GM12878 (cell line): ENCODE measurements around the gene CNIH2. TPM values are rescaled to one million over a fixed set of nuclear protein-coding genes. Genes with fewer than 3 reads are reported as not detected.

Experiments
- ATAC-seq: fragments of 200-7000 bp; cut with Tn5 transposase; 3 replicates; pipeline ENCODE4 v1.9.1; 2020; ENCODE audit warnings: mild to moderate bottlenecking, moderate library complexity
- BruUV-seq: library from RNA; stranded (reverse); fragments of 400-500 nt; replicated peaks from 2 replicates; lab custom pipeline; 2021; lab: Mats Ljungman, UMichigan
- CTCF ChIA-PET: fragments of 300-600 bp; sonication (Branson Sonifier 250); formaldehyde crosslinking; extraction: SDS; loops from one replicate; lab custom pipeline; 2021; ENCODE audit warnings: inconsistent platforms; lab: Yijun Ruan, JAX
- POLR2A ChIA-PET: fragments of 350-600 bp; formaldehyde crosslinking; extraction: SDS; loops from one replicate; lab custom pipeline; 2021; ENCODE audit warnings: inconsistent platforms; lab: Charles Lee
- RAD21 ChIA-PET: fragments of 300-600 bp; sonication (Branson Sonifier 250); formaldehyde crosslinking; loops from one replicate; lab custom pipeline; 2023; ENCODE audit warnings: antibody characterized with exemption; ENCODE audit not compliant: unreplicated experiment; lab: Charles Lee
- SMC1A ChIA-PET: fragments of 300-600 bp; sonication (Branson Sonifier 250); formaldehyde crosslinking; loops from one replicate; lab custom pipeline; 2023; ENCODE audit not compliant: unreplicated experiment, uncharacterized antibody; lab: Charles Lee
- DNase-seq: peaks from one replicate; pipeline ENCODE4 v3.0.0-alpha.2; 2011; ENCODE audit warnings: low read depth, low spot score
- FAIRE-seq: peaks from 3 replicates; lab custom pipeline; 2011; peaks lifted over from hg19 to GRCh38; lab: Jason Lieb, UNC
- H2AFZ ChIP-seq: 2 replicates; pipeline ENCODE4 v1.6.0; 2011; ENCODE audit warnings: low read depth, low read length, control low read depth; ENCODE audit not compliant: control insufficient read depth
- H3K27ac ChIP-seq: 2 replicates; pipeline ENCODE4 v1.5.1; 2011; ENCODE audit warnings: control low read depth; ENCODE audit not compliant: control insufficient read depth, insufficient read depth
- H3K27me3 ChIP-seq, 2 experiments: replicated peaks in 1 of 2; 2 replicates each; pipeline versions ENCODE4 v1.6.0 to v1.6.1; 2011; ENCODE audit warnings: low read length in 1 of 2; ENCODE audit not compliant: control insufficient read depth in 2 of 2, insufficient read depth in 2 of 2
- H3K36me3 ChIP-seq, 2 experiments: 2 replicates each; pipeline ENCODE4 v1.5.1; 2011; ENCODE audit warnings: low read length in 1 of 2; ENCODE audit not compliant: control insufficient read depth in 2 of 2, insufficient read depth in 2 of 2
- H3K4me1 ChIP-seq: 2 replicates; pipeline ENCODE4 v1.6.1; 2011; ENCODE audit warnings: mild to moderate bottlenecking, low read length, moderate library complexity, mixed read lengths; ENCODE audit not compliant: control insufficient read depth, insufficient read depth
- H3K4me2 ChIP-seq: 2 replicates; pipeline ENCODE4 v1.6.0; 2011; ENCODE audit warnings: control low read depth; ENCODE audit not compliant: control insufficient read depth, insufficient read depth
- H3K4me3 ChIP-seq: fragments of 200-600 bp; sonication (generic); 2 replicates; pipeline ENCODE4 v1.5.1; 2016
- H3K79me2 ChIP-seq: 2 replicates; pipeline ENCODE4 v1.6.0; 2011; ENCODE audit warnings: low read length; ENCODE audit not compliant: control insufficient read depth, insufficient read depth
- H3K9ac ChIP-seq: 2 replicates; pipeline ENCODE4 v1.8.0; 2011; ENCODE audit warnings: low read length, control low read depth, mixed read lengths; ENCODE audit not compliant: control insufficient read depth, insufficient read depth
- H3K9me3 ChIP-seq: replicated peaks from 3 replicates; pipeline ENCODE4 v1.5.1; 2011; ENCODE audit warnings: mild to moderate bottlenecking, low read length; ENCODE audit not compliant: control insufficient read depth, insufficient read depth
- H4K20me1 ChIP-seq: 2 replicates; pipeline ENCODE4 v1.6.0; 2011; ENCODE audit not compliant: control insufficient read depth, insufficient read depth
- BCL3 ChIP-seq: IDR thresholded peaks from 2 replicates; pipeline ENCODE4 v1.6.1; 2011; ENCODE audit warnings: borderline replicate concordance, low read depth, mild to moderate bottlenecking, moderate library complexity, low read length; ENCODE audit not compliant: insufficient read depth, poor library complexity, severe bottlenecking
- BHLHE40 ChIP-seq, 2 experiments: fragments of 450-650 bp in 1 of 2; IDR thresholded peaks; 2 replicates each; pipeline ENCODE4 v1.6.1; 2011 to 2017; ENCODE audit warnings: low read depth in 2 of 2, borderline replicate concordance in 1 of 2, improper control_type of control experiment in 1 of 2, low read length in 1 of 2, mild to moderate bottlenecking in 1 of 2
- EGR1 ChIP-seq, 2 experiments: IDR thresholded peaks; 1 replicate in 1 of 2; 2 replicates in 1 of 2; pipeline ENCODE4 v1.6.1; 2011 to 2012; ENCODE audit warnings: low read depth in 2 of 2, low read length in 2 of 2, borderline replicate concordance in 1 of 2, mild to moderate bottlenecking in 1 of 2, moderate library complexity in 1 of 2
- FOXM1 ChIP-seq: IDR thresholded peaks from 2 replicates; pipeline ENCODE4 v1.6.1; 2012; ENCODE audit warnings: low read depth, mild to moderate bottlenecking, inconsistent platforms, low read length, moderate library complexity
- GATAD2B ChIP-seq: fragments of 450-650 bp; conservative IDR thresholded peaks from 2 replicates; pipeline ENCODE4 v1.6.1; 2017; ENCODE audit warnings: low read depth, mild to moderate bottlenecking, moderate library complexity
- HDAC6 ChIP-seq: fragments of 200-600 bp; sonication (generic); IDR thresholded peaks from one replicate; pipeline ENCODE4 v1.8.0; 2017; ENCODE audit warnings: antibody characterized with exemption; ENCODE audit not compliant: unreplicated experiment
- IKZF2 ChIP-seq, 2 experiments: fragments of 450-650 bp; IDR thresholded peaks; 2 replicates each; pipeline ENCODE4 v1.6.1; 2017; ENCODE audit warnings: mild to moderate bottlenecking in 2 of 2, moderate library complexity in 2 of 2
- KAT2A ChIP-seq: conservative IDR thresholded peaks from 2 replicates; pipeline ENCODE4 v1.6.1; 2011; ENCODE audit warnings: low read depth, low read length; ENCODE audit not compliant: control insufficient read depth
- MLLT1 ChIP-seq: fragments of 450-650 bp; IDR thresholded peaks from 2 replicates; pipeline ENCODE4 v1.6.1; 2016; ENCODE audit warnings: mild to moderate bottlenecking
- NR2F1 ChIP-seq: fragments of 450-650 bp; conservative IDR thresholded peaks from 2 replicates; pipeline ENCODE4 v1.6.1; 2017; ENCODE audit warnings: mild to moderate bottlenecking
- REST ChIP-seq: IDR thresholded peaks from 2 replicates; pipeline ENCODE4 v1.6.1; 2012; ENCODE audit warnings: mild to moderate bottlenecking, low read depth, low read length
- SIN3A ChIP-seq: IDR thresholded peaks from 2 replicates; pipeline ENCODE4 v1.6.1; 2012; ENCODE audit warnings: low read depth, low read length, improper control_type of control experiment
- ZBED1 ChIP-seq: IDR thresholded peaks from 2 replicates; pipeline ENCODE4 v1.6.1; 2016; ENCODE audit warnings: borderline replicate concordance
- ZNF207 ChIP-seq: fragments of 450-650 bp; IDR thresholded peaks from 2 replicates; pipeline ENCODE4 v1.6.1; 2014; ENCODE audit warnings: antibody characterized with exemption, mild to moderate bottlenecking, borderline replicate concordance
- ZNF274 ChIP-seq: IDR thresholded peaks from one replicate; pipeline ENCODE4 v1.8.0; 2011; ENCODE audit not compliant: insufficient read length, insufficient read depth
- WGBS: methylation state at CpG from one replicate; pipeline ENCODE4 v1.1.6; 2016; ENCODE audit warnings: low lambda C conversion rate; ENCODE audit not compliant: insufficient replicate concordance, insufficient coverage; ENCODE audit errors: missing lambda C conversion rate; 5-methylcytosine and 5-hydroxymethylcytosine counted together
- in situ Hi-C: fragments of 300-500 bp; cut with MboI; formaldehyde crosslinking; loops from 9 replicates; pipeline ENCODE4 v1.14.3; 2018; ENCODE audit warnings: mixed read lengths
- intact Hi-C: fragments of 100-400 bp; cut with micrococcal nuclease; formaldehyde crosslinking; loops from one replicate; pipeline ENCODE4 v1.14.2; 2022; ENCODE audit not compliant: unreplicated experiment
- polyA plus RNA-seq, 11 experiments: library from polyadenylated mRNA; depleted of rRNA in 4 of 11; unstranded in 6 of 11; stranded (reverse) in 5 of 11; fragments of >200 nt; fragmentation: Nextera tagmentation in 4 of 11; fragmentation: Illumina TruSeq in 1 of 11; extraction: Ambion mirVana in 4 of 11; extraction: Trizol in 1 of 11; gene quantifications; 1 replicate in 1 of 11; 2 replicates in 10 of 11; pipeline versions ENCODE4 v1.2.1 to v1.2.3, GENCODE V29; 2011 to 2016; ENCODE audit warnings: inconsistent platforms in 2 of 11, missing spikeins in 2 of 11, low read depth in 1 of 11
- total RNA-seq, 4 experiments: library from RNA; depleted of rRNA in 3 of 4; stranded (reverse); fragments of >200 nt in 3 of 4; fragmentation: Illumina TruSeq in 1 of 4; extraction: Trizol in 1 of 4; gene quantifications; 2 replicates each; pipeline versions ENCODE4 v1.2.1 to v1.2.3, GENCODE V29; 2013 to 2021

The CNIH2 gene
- total and polyA plus RNA-seq, 10 of the 15 experiments (the other 5 are each of a cell fraction or from before 2014, with no cell fraction given) = 0.07 to 1.3 (median 0.68) TPM; not detected in 2

GRCh38 chr11:66289548-66290329, 11.8 kb downstream of the CNIH2 start:
- H3K9ac ChIP-seq = peak overlapping the region; percentile 79
- peak overlapping the region; percentile 79 for H3K4me3 ChIP-seq
- ChIA-PET POLR2A (interaction anchor here (0.7 to 2.4 kb wide), 16 partner anchors 8 to 1022 kb away, joined by 3 to 26 read pairs (median 3); partner anchors contain the start of genes BRMS1, FIBP and RAB1B), CTCF (interaction anchor here (0.9 to 2.7 kb wide), 12 partner anchors 11 to 245 kb away, joined by 3 to 21 read pairs (median 5); partner anchors contain the start of genes MRPL11 and RAB1B), RAD21 (interaction anchor here (0.6 to 2.0 kb wide), 13 partner anchors 20 to 251 kb away, joined by 3 to 28 read pairs (median 4); partner anchors contain the start of genes BRMS1, PELI3 and RAB1B), SMC1A (interaction anchor here (1.0 to 2.5 kb wide), 5 partner anchors 13 to 139 kb away, joined by 3 to 10 read pairs (median 5); no protein-coding TSS in a partner anchor)
- H3K36me3 ChIP-seq = no peaks in the 10 kb centered on the region; a peak in 1 of 4 replicates
- DNase-seq (peak; percentile 45), FAIRE-seq (no peak), ATAC-seq (peak; percentile 70)
- H3K9me3 ChIP-seq = no peaks in the 10 kb centered on the region
- H3K4me2 ChIP-seq = peak overlapping the region; percentile 92
- intact Hi-C loops = no loop called here
- H3K27ac ChIP-seq = peak overlapping the region; percentile 76
- in situ Hi-C loops = no loop called here
- 12% methylated on average over 35 of the region's 36 CpGs for WGBS
- H2AFZ ChIP-seq = peak overlapping the region; percentile 97
- peaks cover 2 to 7% of the 10 kb centered on the region in 2 experiments; a peak in 2 of 4 replicates for H3K27me3 ChIP-seq
- TSS peak; percentile 98 for BruUV-seq
- peaks cover 15% of the 10 kb centered on the region for H3K4me1 ChIP-seq
- H4K20me1 ChIP-seq = no peaks in the 10 kb centered on the region; the same call in 1 of the 2 replicates
- H3K79me2 ChIP-seq = peaks cover 12% of the 10 kb centered on the region
- TF ChIP-seq ZNF274 = no peak
- TF ChIP-seq GATAD2B = peak; percentile 20; the same call in 1 of the 2 replicates
- peak in 1 of 2 experiments; percentile 41; a peak in 1 of 3 replicates for TF ChIP-seq EGR1 (IDR thresholded peaks at IDR 0.05; ENCODE audit: borderline replicate concordance in 1 of 2, low read depth in 2 of 2, low read length in 2 of 2)
- no peak for TF ChIP-seq KAT2A
- TF ChIP-seq SIN3A = peak; percentile 95
- 0 out of 2 replicates have a peak, but pooled peaks have one; percentile 15 for TF ChIP-seq NR2F1
- TF ChIP-seq HDAC6 = no peak
- TF ChIP-seq REST = peak; percentile 98
- TF ChIP-seq ZNF207 = peak; percentile 78; the same call in 1 of the 2 replicates
- TF ChIP-seq ZBED1 = no peak
- 0 out of 4 replicates have a peak, but pooled peaks of 1 of the 2 experiments have one; percentile 12 for TF ChIP-seq BHLHE40 (IDR thresholded peaks at IDR 0.05; ENCODE audit: borderline replicate concordance in 1 of 2, low read depth in 2 of 2, low read length in 1 of 2)
- TF ChIP-seq BCL3 = no peak
- no peak for TF ChIP-seq FOXM1
- peak; percentile 12 to 55 for TF ChIP-seq IKZF2 (IDR thresholded peaks at IDR 0.05)
- peak; percentile 10; the same call in 1 of the 2 replicates for TF ChIP-seq MLLT1
